Measurements from ENCODE around the gene TENM4. TPM values are rescaled to one million over a fixed set of nuclear protein-coding genes. Genes with fewer than 3 reads are reported as not detected.

TENM4 gene
- total and polyA plus RNA-seq, 4 donors: 0.02 to 0.33 (median 0.14) TPM

GRCh38 chr11:79241205-79241851 lies 199.5 kb downstream of the TENM4 start:
- 94% methylated on average over 7 of the region's 7 CpGs for WGBS
- DNase-seq (ENCODE audit: low spot score): no peak

GRCh38 chr11:79237703-79238102 lies 203.1 kb downstream of the TENM4 start:
- Histone ChIP-seq H3K36me3 (ENCODE audit: control insufficient read depth in 4 of 4, insufficient read depth in 3 of 4, low read depth in 1 of 4, low read length in 3 of 4) (no peaks in the 10 kb centered on the region), H3K4me1 (ENCODE audit: control insufficient read depth in 4 of 4, insufficient read depth in 4 of 4, low read length in 3 of 4) (no peaks in the 10 kb centered on the region), H3K27me3 (ENCODE audit: control insufficient read depth in 4 of 4, insufficient read depth in 4 of 4, low read length in 3 of 4) (no peaks in the 10 kb centered on the region), H3K4me3 (ENCODE audit: low read depth in 1 of 3, low read length in 3 of 3) (no peak overlapping the region), H3K9me3 (ENCODE audit: control insufficient read depth in 4 of 4, low read length in 3 of 4) (no peaks in the 10 kb centered on the region), H3K9ac (ENCODE audit: low read depth in 1 of 2, low read length in 2 of 2) (no peak overlapping the region), H3K27ac (ENCODE audit: low read depth in 1 of 2, low read length in 2 of 2) (no peak overlapping the region)
- WGBS: 59% methylated on average over 6 of the region's 6 CpGs
- TF ChIP-seq RXRA (IDR thresholded peaks at IDR 0.05): no peak
- TF ChIP-seq RAD21 (IDR thresholded peaks at IDR 0.05): no peak
- no peak for TF ChIP-seq FOXA2 (IDR thresholded peaks at IDR 0.05)
- no peak for TF ChIP-seq CTCF (IDR thresholded peaks at IDR 0.05; ENCODE audit: low read depth, low read length, missing input control)
- TF ChIP-seq FOXA1 (IDR thresholded peaks at IDR 0.05): no peak
- TF ChIP-seq REST (IDR thresholded peaks at IDR 0.05): no peak
- TF ChIP-seq SP1 (IDR thresholded peaks at IDR 0.05): no peak
- DNase-seq (ENCODE audit: low spot score): no peak

More at GRCh38 chr11:79241205-79241851, 199.5 kb downstream of the TENM4 start:
- TF ChIP-seq GABPA (IDR thresholded peaks at IDR 0.05 in 1 of 2, conservative IDR thresholded peaks at IDR 0.05 in 1 of 2) (no peak), RAD21 (IDR thresholded peaks at IDR 0.05) (no peak), ATF3 (IDR thresholded peaks at IDR 0.05) (no peak), NR2F2 (IDR thresholded peaks at IDR 0.05) (no peak), REST (IDR thresholded peaks at IDR 0.05) (no peak), JUND (IDR thresholded peaks at IDR 0.05) (no peak), HNF4G (IDR thresholded peaks at IDR 0.05) (no peak)
- Histone ChIP-seq H3K27ac (ENCODE audit: low read depth in 1 of 2, low read length in 2 of 2) (no peak overlapping the region), H3K36me3 (ENCODE audit: control insufficient read depth in 4 of 4, insufficient read depth in 3 of 4, low read depth in 1 of 4, low read length in 3 of 4) (no peaks in the 10 kb centered on the region), H3K4me1 (ENCODE audit: control insufficient read depth in 4 of 4, insufficient read depth in 4 of 4, low read length in 3 of 4) (no peaks in the 10 kb centered on the region), H3K4me3 (ENCODE audit: low read depth in 1 of 3, low read length in 3 of 3) (no peak overlapping the region), H3K9ac (ENCODE audit: low read depth in 1 of 2, low read length in 2 of 2) (no peak overlapping the region), H3K27me3 (ENCODE audit: control insufficient read depth in 4 of 4, insufficient read depth in 4 of 4, low read length in 3 of 4) (no peaks in the 10 kb centered on the region), H3K9me3 (ENCODE audit: control insufficient read depth in 4 of 4, low read length in 3 of 4) (no peaks in the 10 kb centered on the region)
